HG02981 (cell line): ENCODE data around the gene NUTM1.
A peak's percentile ranks its signal among the peaks of the same experiment; 100 is the strongest.
"Not testable (repeated sequence)": the region's sequence is repeated elsewhere in the genome, so short reads cannot be mapped to it uniquely, and the experiment has no call there.

ENCODE experiments used
- ATAC-seq: cut with Tn5 transposase; IDR thresholded peaks from one replicate; pipeline ENCODE4 v1.9.1; 2021; ENCODE audit warnings: mild to moderate bottlenecking, moderate library complexity; ENCODE audit not compliant: unreplicated experiment

NUTM1 gene

DNA sequence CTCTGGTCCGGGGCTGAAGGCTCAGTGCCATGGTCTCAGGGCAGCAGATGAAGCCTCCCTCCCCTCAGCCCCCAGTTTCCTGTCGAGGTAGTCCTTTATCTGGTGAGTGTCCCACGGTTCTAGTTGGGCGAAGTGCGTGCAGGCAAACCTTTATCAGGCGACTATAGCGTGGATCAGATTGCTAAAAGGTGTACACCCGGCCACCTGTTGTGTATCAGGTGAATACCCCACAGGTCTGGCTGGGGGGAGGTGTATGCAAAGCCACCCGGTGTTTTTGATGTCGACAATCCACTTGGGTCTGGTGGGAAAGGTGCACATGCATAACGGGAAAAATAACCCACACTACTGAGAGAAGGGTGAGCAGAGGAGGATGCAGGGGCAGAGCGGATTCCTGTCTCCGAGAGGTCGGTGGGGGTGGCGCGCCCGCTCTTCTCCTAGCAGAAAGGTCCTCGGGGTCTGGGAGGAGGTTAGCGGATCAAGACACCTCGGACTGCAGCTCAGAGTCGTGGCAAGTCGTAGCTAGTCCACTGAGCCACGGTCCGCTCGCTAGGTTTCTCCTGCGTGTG lies 6.0 kb upstream of the NUTM1 start:
- ATAC-seq: peak; percentile 3

DNA sequence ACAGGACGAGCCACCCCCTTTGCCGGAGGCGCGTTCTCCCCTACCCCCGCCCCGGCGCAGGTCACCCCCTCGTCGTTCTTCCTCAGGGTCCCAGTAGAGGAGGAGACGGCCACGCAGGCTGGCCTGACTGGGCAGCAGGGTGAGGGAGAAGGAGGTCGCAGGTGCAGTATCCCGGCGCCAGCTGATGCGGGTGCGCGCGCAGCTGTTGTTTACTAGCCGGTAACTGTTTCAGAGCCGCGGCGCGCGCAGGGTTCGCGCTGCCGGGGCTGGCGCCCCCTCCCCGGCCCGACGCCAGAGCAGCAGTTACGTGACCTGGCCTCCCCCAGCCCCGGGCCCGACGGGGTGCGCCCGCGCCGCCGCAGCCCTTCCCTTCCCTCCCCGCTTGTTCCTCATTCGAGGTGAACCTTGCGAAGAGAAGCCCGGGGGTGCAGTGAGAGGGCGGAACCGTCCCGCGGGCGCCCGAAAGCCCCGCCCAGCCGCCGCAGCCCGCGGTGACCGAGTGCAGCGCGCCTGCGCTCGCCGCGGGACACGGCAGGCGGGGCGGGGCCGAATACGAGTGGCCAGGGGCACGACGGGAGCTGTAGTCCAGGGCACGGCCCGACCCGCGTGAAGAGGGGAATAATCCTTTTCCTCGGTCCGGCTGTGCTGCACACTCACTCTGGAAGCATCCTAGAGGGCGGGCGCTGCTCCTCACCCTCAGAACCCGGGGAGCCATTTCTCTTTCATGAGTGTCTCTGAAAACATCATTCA lies 5.4 kb upstream of the NUTM1 start, which contains the start of gene SLC12A6:
Gene SLC12A6, minus strand, starts transcription at position 225 of the 750 bp plus-strand sequence. CDS start 1,101 bp downstream, outside the sequence.
- ATAC-seq: peak; percentile 80

DNA sequence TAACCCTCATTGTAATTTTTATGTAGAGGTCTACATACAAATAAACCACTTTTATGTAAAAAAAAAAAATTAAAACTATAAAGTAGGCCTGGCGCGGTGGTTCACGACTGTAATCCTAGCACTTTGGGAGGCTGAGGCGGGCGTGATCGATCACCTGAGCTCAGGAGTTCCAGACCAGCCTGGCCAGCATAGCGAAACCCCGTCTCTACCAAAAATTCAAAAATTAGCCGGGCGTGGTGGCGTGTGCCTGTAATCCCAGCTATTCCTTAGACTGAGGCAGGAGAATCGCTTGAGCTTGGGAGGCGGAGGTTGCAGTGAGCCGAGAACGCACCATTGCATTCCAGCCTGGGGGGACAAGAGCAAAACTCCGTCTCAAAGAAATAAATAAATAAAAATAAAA lies 4.8 kb upstream of the NUTM1 start:
- no peak for ATAC-seq

DNA sequence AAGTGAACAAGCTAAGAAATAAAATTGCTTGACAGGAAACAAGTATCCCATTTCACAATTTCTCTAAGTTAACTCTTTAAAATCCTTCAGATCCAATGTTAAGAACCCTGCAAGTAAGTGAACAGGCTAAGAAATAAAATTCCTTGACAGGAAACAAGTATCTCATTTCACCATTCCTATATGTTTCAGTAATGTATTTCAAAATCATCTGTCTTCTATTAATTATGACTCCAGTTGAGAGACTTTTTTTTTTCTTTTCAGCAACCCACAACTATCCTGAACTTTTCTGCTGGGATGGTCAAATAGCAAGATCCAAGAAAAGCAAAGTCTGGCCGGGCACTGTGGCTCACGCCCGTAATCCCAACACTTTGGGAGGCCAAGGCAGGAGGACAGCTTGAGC lies 3.2 kb upstream of the NUTM1 start:
- no peak for ATAC-seq

DNA sequence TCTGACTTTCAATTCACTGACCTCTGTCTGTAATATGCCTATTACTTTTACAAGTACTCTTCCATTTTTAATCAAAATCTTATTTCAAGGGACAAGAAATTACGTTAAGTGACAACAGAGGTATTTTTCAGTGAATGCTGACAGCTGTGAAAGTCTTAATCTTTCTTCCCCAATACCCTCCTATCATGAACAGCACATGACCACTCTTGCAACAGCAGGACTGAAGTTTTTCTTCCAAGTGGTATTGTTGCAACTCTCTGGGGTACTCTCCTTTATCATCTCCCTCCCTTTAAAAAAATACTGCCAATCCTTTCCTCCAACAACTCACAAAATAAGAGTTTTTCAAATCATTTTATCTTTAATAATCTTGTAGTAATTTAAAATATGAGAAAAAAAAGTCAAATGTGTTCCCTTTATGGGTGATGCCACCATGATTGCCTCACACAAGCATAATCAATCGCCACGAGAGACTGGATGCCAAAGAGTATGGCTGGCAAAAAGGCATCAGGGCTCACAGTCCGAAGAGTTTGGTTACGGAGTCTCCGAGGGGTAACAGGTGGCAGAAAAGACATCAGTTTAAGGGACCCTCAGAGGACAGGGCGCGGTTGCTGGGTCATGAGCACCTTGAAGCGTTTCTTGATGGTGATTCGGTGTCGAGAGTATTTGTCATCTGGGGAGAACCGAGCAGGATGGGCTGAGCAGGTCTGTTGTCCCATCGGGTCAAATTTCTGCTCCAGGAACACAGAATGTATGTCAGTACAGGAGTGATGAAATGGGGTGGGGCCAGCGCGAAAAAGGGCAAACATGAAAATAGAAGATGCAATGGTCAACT lies 1.5 kb upstream of the NUTM1 start:
- ATAC-seq: no peak

DNA sequence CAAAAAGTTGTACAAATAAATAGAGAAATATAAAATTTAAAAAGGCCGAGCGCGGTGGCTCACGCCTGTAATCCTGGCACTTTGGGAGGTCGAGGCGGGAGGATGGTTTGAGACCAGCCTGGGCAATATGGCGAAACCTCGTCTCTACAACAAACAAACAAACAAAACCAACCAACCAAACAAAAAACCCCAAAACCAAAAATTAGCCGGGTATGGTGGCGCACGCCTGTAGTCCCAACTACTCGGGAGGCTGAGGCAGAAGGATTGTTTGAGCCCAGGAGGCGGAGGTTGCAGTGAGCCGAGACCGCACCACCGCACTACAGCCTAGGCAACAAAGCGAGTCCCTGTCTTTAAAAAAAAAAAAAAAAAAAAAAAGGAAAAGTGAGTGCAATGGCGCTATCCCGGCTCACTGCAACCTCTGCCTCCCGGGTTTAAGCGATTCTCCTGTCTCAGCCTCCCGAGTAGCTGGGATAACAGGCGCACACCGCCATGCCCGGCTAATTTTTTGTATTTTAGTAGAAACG lies 840 bp upstream of the NUTM1 start:
- not testable (repeated sequence) for ATAC-seq

DNA sequence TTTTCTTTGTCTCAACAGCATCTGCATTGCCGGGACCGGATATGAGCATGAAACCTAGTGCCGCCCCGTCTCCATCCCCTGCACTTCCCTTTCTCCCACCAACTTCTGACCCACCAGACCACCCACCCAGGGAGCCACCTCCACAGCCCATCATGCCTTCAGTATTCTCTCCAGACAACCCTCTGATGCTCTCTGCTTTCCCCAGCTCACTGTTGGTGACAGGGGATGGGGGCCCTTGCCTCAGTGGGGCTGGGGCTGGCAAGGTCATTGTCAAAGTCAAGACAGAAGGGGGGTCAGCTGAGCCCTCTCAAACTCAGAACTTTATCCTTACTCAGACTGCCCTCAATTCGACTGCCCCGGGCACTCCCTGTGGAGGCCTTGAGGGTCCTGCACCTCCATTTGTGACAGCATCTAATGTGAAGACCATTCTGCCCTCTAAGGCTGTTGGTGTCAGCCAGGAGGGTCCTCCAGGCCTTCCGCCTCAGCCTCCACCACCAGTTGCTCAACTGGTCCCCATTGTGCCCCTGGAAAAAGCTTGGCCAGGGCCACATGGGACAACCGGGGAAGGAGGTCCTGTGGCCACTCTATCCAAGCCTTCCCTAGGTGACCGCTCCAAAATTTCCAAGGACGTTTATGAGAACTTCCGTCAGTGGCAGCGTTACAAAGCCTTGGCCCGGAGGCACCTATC lies 5.0 kb downstream of the NUTM1 start:
- ATAC-seq: no peak

DNA sequence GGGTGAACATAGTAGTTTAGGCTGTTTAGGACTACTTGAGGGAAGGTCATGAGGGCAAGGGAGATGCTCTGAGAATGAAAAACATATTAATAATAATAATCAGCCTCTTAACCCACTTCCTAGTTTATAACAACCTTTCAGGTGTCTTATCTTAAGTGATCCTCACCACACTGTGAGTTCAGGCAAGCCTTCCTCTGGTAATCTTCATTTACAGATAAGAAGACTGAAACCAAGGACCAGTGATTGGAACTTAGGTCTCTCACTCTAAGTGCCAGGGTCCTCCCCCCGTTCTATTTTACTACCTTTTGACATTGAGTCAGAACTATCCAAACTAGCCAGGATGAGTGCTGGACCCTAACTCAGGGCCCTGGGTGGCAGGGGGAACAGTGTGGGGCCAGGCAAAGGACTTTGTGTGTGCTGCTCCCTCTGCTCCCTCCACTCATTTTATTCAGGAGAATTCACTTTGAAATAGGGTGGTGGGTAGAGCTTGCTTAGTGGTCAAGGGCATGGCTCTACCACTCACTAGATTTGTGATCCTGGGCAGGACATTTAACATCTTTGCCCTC lies 5.7 kb downstream of the NUTM1 start:
- no peak for ATAC-seq

DNA sequence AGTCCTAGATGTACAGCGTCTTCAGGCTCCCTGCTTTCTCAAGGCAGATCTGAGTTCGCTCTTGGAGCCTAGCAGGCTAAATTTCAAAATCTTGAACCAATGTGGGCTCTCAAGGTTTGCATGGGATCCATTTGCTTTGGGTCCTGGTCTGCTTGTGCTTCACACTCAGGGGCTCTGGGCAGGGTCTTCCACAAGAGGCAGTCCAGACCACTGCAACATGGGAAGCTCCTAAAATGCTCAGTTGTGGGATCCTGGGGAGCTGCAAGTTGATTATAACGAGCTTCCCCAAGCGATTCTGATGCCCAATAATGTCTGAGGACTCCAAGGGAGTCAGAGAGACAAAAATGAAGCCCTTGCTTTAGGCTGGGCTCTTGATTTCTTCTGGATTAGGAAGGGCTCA lies 6.7 kb downstream of the NUTM1 start:
- no peak for ATAC-seq

DNA sequence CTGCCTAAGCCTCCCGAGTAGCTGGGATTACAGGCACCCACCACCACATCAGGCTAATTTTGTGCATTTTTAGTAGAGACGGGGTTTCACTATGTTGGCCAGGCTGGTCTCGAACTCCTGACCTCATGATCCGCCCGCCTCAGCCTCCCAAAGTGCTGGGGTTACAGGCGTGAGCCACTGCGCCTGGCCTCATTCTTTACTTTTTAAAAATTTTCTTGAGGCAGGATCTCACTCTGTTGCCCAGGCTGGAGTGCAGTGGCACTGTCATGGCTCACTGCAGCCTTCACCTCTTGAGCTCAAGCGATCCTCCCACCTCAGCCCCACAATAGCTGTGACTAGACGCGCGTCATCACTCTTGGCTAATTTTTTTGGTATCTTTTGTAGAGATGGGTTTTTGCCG lies 9.9 kb downstream of the NUTM1 start:
- ATAC-seq: not testable (repeated sequence)

DNA sequence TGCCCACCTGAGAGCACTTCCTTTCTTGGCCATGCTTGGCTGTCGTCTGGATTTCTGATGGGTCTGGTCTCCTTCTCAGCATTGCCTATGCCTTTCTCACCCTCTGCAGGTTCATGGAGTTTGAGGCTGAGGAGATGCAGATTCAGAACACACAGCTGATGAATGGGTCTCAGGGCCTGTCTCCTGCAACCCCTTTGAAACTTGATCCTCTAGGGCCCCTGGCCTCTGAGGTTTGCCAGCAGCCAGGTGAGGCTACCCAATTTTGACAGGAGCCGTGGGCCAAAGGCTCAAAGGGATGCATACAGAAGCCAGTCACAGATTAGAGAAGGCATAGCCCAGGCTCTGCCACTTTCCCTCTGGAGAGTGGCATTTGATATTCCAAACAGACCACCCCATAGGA lies 10.5 kb downstream of the NUTM1 start:
- no peak for ATAC-seq

DNA sequence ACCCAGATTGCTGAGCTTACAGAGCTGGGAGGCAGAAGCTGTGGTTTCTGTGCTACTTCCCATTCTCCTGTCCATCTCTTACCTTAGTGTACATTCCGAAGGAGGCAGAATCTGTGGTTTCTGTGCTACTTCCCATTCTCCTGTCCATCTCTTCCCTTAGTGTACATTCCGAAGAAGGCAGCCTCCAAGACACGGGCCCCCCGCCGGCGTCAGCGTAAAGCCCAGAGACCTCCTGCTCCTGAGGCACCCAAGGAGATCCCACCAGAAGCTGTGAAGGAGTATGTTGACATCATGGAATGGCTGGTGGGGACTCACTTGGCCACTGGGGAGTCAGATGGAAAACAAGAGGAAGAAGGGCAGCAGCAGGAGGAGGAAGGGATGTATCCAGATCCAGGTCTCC lies 11.2 kb downstream of the NUTM1 start:
- ATAC-seq: no peak

DNA sequence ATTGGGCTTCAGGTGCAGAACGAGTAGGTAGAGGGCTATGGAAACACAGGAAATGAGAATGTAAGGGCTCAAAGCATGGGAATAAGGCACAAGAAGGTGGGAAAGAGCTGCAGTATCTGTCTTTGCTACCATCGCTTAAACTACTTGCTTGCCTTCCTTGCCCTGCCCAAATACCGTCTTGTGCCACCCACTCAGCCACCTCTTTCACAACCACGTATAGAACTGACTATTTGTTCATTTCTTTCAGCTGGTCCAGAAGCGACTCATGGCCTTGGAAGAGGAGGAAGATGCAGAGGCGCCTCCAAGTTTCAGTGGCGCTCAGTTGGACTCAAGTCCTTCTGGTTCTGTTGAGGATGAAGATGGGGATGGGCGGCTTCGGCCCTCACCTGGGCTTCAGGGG lies 12.1 kb downstream of the NUTM1 start:
- ATAC-seq: no peak

DNA sequence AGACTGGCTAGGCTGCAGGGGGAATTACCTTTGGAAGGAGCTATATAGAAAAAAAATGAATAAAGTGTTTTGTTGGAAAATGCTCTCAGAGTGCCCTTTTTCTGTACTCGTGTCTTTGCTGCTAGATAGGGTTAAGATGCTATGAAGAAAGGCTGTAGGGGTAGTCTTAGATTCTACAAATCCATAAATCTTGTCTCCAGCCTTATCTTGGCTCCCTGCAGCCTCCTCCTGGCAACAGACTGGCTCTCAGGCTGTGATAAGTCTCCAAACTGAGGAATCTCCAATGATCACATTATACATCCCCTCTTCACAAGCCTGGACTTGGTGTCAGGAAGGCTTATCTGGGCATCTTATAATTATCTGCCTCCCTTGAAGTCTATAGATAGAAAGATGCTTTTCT lies 14.5 kb downstream of the NUTM1 start:
- no peak for ATAC-seq

DNA sequence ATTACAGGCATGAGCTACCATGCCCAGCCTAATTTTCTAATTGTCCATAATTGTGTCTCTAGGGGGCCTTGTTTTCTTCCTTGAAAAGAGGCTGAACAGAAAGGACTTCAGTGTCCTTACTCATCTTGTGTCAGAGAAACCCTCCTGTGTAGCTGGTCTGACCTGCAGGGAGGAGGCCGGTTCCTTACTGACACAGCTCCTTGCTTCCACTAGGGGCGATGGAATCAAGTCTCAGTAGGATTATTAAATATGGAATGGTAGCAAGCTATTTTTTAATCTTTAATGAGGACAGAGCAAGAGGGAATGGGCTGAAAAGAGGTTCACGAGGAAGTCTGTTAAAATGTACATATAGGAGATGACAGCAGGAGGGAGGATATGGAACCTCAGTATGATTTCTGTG lies 15.3 kb downstream of the NUTM1 start:
- ATAC-seq: no peak

DNA sequence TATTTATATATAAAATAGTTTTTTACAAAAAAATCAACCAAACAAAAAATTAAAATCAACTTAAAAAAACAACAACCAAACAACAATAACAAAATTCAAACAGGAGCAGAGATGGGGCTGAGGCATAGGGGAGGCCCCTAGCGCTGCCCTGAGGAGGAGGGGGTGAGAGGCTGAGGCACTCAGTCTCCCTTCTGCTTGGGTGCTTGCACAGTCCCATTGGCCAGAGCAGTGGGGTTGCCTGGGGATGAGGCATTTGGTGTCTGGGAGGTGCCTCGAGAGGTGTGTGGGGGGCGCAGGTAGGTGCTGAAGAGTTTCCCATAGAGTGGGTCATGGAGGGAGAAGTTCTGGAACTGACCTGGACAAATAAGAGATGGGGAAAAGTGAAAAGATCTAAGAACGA lies 15.8 kb downstream of the NUTM1 start:
- ATAC-seq: no peak

DNA sequence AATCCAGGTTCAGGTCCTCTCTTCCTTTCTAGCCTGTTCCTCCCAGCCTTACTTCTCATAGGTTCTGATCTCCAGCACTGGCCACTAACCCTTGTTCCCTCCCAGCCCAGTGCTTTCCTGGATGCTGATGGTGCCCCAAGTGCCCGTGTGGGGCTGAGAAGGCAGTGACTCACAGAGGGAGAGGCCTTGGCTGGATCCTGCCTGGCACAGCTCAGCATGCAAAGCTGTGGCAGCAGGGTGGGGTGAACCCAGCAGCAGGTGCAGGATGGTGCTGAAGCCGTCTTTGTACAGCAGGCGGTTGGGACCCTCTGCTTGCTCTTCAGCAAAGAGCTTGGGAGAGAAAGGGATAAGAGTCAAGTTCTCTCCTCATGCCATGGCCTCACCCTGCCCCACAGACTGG lies 16.3 kb downstream of the NUTM1 start:
- no peak for ATAC-seq

DNA sequence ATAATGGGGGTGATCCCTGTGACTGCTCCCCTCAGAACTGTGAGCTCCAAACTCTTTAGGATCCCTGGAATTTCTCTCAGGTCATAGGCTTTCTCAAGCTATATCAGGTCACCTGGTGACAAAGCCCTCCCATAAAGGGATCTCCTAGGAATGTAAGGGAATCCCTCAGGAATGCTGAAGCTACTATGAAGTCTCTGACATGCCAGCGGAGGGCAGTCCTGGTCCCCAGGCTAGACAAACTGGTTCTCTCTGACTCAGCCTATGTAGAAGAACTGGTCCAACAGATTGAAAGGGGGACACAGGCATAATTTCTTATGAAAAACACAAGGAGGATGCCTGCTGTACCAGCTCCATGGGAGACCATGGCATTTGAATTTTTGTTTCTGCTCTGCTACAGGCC lies 17.2 kb downstream of the NUTM1 start:
- no peak for ATAC-seq

DNA sequence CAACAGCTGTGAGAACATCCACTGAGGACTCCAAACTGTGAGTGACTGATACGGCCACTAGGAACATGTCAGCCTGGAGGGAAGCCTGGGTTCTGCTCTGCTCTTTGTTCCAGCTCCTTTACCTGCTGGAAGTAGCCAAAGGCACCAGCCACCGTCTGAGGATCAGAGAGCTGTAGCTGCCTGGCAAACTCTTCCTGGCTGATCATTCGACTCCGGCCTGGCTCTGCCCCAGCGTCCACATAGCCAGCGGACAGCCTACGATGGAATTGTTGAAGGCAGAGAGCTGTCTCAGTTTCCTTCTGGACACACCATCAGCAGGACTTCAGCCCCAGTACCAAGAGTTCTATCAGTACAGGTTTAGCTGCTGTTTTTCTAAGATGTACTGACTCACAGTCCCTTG lies 18.2 kb downstream of the NUTM1 start:
- ATAC-seq: no peak

DNA sequence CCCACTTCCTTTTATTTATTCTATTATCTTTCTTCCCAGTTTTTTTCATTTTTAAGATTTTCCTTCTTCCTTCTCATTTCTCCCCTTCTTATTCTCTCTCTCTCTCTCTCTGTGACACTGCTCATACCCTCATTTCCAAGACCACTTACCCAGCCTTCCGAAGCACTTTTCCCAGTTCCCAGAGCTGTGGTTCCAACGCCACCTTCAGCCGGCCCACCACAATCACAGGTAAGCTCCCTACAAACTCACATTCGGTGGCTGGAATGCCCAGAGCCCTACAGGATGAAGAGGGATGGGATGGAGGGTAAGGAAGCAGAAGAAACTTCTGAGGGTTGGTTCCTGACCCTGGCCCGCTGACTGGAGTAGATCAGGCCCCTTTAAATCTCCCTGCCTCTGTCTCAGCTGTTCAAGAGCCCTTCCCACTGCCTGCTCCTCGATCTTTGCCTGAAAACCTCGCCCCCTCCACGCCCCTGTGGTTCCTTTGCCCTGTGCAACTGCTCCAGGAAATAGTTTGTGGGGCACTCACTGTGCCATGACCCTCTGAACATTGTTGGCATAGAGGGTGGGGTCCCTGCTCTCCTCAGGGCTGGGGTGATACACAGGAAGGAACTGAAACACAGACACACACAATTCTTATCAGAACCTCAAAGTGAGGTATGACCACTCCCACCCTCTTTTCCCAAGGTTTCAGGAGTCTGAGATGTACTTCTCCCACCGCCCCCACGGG lies 19.1 kb downstream of the NUTM1 start:
- no peak for ATAC-seq
